ENCODE data around the gene ESYT2.
A peak's percentile ranks its signal among the peaks of the same experiment; 100 is the strongest.
"Not testable (repeated sequence)": the region's sequence is repeated elsewhere in the genome, so short reads cannot be mapped to it uniquely, and the experiment has no call there.

The ESYT2 gene

DNA sequence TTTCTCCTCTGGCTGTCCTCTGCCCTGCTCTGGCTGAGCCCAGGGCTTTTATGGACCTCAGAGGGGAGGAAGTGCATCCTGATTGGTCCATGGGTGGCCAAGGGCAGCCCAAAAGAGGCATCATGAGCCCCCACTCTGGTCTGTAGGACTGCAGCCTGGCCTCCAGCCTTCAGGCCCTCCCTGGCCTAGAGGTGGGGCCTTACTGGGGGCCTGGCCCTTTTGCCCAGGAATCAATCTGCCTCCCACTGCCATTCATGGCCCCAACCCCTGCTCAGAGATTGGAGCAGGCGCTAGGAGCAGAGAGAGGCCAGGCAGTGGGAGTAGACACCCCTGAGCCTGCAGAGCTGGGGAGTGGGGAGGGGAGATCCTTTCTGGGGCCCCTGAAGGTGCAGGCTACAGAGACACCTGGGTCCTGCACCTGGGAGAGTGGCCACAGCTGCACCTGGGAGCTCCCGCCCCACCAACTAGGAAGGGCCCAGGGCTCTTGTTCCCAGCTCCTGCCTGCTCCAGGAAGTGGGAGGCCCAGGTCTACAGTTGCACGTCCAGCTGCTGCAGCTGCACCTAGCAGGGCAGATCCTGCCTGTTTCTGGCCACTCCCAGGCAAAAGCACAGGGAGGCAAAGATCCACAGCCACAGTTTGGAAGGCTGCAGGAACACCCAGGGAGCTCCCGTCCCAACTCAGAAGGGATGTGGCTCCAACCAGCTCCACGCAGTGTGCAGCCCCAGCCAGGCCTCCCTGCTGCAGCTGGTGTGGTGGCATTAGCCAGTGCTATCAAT, 20.6 kb upstream of the ESYT2 start:
- H3K36me3 ChIP-seq (ENCODE audit: insufficient read depth, low read length), result no peaks in the 10 kb centered on the region
- no peak overlapping the region for H3K4me2 ChIP-seq (ENCODE audit: low read length)
- H3K4me1 ChIP-seq (ENCODE audit: control insufficient read depth, insufficient read depth, low read length), result no peaks in the 10 kb centered on the region
- no peak overlapping the region for H3K9ac ChIP-seq (ENCODE audit: low read depth, low read length)
- no peak overlapping the region for H3K4me3 ChIP-seq (ENCODE audit: low read length)
- H3K27me3 ChIP-seq (ENCODE audit: control insufficient read depth, insufficient read depth, low read length), result no peaks in the 10 kb centered on the region
- no peaks in the 10 kb centered on the region for H3K9me3 ChIP-seq (replicated peaks; ENCODE audit: low read length)

- no peaks in the 10 kb centered on the region for H3K36me3 ChIP-seq (ENCODE audit: insufficient read depth, low read length)
- no peak overlapping the region for H3K4me2 ChIP-seq (ENCODE audit: low read length)
- H3K9ac ChIP-seq (ENCODE audit: low read depth, low read length), result no peak overlapping the region
- H3K4me3 ChIP-seq (ENCODE audit: low read length), result no peak overlapping the region
- no peaks in the 10 kb centered on the region for H3K4me1 ChIP-seq (ENCODE audit: control insufficient read depth, insufficient read depth, low read length)
- H3K27me3 ChIP-seq (ENCODE audit: control insufficient read depth, insufficient read depth, low read length), result no peaks in the 10 kb centered on the region
- no peaks in the 10 kb centered on the region for H3K9me3 ChIP-seq (replicated peaks; ENCODE audit: low read length)
Observed at GRCh38 chr7:158849442-158849767, 20.1 kb upstream of the ESYT2 start.

GRCh38 chr7:158847451-158847866, 18.1 kb upstream of the ESYT2 start:
- Histone ChIP-seq H3K9ac (ENCODE audit: low read depth, low read length) (no peak overlapping the region), H3K36me3 (ENCODE audit: insufficient read depth, low read length) (no peaks in the 10 kb centered on the region), H3K9me3 (replicated peaks; ENCODE audit: low read length) (no peaks in the 10 kb centered on the region), H3K27me3 (ENCODE audit: control insufficient read depth, insufficient read depth, low read length) (peaks cover 8% of the 10 kb centered on the region), H3K4me2 (ENCODE audit: low read length) (peak overlapping the region; percentile 36), H3K4me3 (ENCODE audit: low read length) (no peak overlapping the region), H3K4me1 (ENCODE audit: control insufficient read depth, insufficient read depth, low read length) (no peaks in the 10 kb centered on the region)

DNA sequence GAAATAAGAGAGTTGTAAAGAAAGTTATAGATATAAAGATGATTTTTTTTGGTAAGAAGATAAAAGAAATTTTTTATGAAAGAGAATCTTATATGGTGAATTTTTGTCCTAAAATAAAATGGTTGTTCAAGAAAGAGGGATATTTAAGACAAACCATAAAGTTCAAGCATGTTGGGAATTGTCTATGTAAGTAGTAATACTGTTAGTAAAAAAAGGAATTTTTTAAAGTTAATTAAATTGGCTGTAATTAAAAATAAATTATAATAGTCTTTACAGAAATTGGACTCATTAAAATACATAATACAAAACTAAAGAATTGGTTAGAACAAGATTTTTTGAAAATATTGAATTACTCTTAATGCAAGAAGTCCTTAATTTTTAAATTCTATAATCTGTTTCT, 17.0 kb upstream of the ESYT2 start:
- H3K4me3 ChIP-seq (ENCODE audit: low read length), result no peak overlapping the region
- no peak overlapping the region for H3K9ac ChIP-seq (ENCODE audit: low read depth, low read length)
- H3K9me3 ChIP-seq (replicated peaks; ENCODE audit: low read length), result no peaks in the 10 kb centered on the region
- H3K4me1 ChIP-seq (ENCODE audit: control insufficient read depth, insufficient read depth, low read length), result no peaks in the 10 kb centered on the region
- peaks cover 8% of the 10 kb centered on the region for H3K27me3 ChIP-seq (ENCODE audit: control insufficient read depth, insufficient read depth, low read length)
- no peak overlapping the region for H3K4me2 ChIP-seq (ENCODE audit: low read length)
- H3K36me3 ChIP-seq (ENCODE audit: insufficient read depth, low read length), result no peaks in the 10 kb centered on the region

- Histone ChIP-seq H3K9me3 (replicated peaks; ENCODE audit: low read length) (no peaks in the 10 kb centered on the region), H3K27me3 (ENCODE audit: control insufficient read depth, insufficient read depth, low read length) (peaks cover 8% of the 10 kb centered on the region), H3K4me3 (ENCODE audit: low read length) (no peak overlapping the region), H3K9ac (ENCODE audit: low read depth, low read length) (no peak overlapping the region), H3K36me3 (ENCODE audit: insufficient read depth, low read length) (no peaks in the 10 kb centered on the region), H3K4me1 (ENCODE audit: control insufficient read depth, insufficient read depth, low read length) (no peaks in the 10 kb centered on the region), H3K4me2 (ENCODE audit: low read length) (no peak overlapping the region)
Observed at GRCh38 chr7:158843771-158844170, 14.5 kb upstream of the ESYT2 start.

DNA sequence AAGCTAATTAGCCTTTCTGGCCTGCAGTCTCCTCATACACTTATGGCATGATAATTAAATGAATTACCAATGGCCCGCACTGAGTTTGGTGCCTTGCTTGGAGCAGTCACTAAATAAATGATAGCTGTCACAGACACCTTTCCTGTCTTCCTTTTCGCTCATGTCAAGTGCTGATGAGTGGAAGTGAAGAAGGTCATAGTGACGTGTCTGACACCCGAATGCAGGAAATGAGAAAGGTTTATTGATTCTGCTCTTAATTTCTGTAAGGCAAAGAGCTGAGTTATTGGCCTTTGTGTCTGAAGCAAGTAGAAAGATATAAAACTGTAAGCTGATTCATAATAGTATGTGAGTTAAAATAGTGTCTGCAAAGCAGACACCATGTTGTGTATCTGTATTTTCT, 13.2 kb upstream of the ESYT2 start:
- no peak overlapping the region for H3K4me2 ChIP-seq (ENCODE audit: low read length)
- peaks cover 8% of the 10 kb centered on the region for H3K27me3 ChIP-seq (ENCODE audit: control insufficient read depth, insufficient read depth, low read length)
- no peak overlapping the region for H3K9ac ChIP-seq (ENCODE audit: low read depth, low read length)
- no peaks in the 10 kb centered on the region for H3K9me3 ChIP-seq (replicated peaks; ENCODE audit: low read length)
- no peaks in the 10 kb centered on the region for H3K4me1 ChIP-seq (ENCODE audit: control insufficient read depth, insufficient read depth, low read length)
- H3K36me3 ChIP-seq (ENCODE audit: insufficient read depth, low read length), result no peaks in the 10 kb centered on the region
- H3K4me3 ChIP-seq (ENCODE audit: low read length), result no peak overlapping the region

GRCh38 chr7:158840604-158841003, 11.3 kb upstream of the ESYT2 start:
- H3K9me3 ChIP-seq (replicated peaks; ENCODE audit: low read length), result no peaks in the 10 kb centered on the region
- H3K4me3 ChIP-seq (ENCODE audit: low read length), result no peak overlapping the region
- no peak overlapping the region for H3K9ac ChIP-seq (ENCODE audit: low read depth, low read length)
- no peaks in the 10 kb centered on the region for H3K36me3 ChIP-seq (ENCODE audit: insufficient read depth, low read length)
- no peaks in the 10 kb centered on the region for H3K4me1 ChIP-seq (ENCODE audit: control insufficient read depth, insufficient read depth, low read length)
- H3K27me3 ChIP-seq (ENCODE audit: control insufficient read depth, insufficient read depth, low read length), result peaks cover 8% of the 10 kb centered on the region
- no peak overlapping the region for H3K4me2 ChIP-seq (ENCODE audit: low read length)

GRCh38 chr7:158839177-158839576, 9.9 kb upstream of the ESYT2 start:
- not testable (repeated sequence) for H3K27me3 ChIP-seq (ENCODE audit: control insufficient read depth, insufficient read depth, low read length); H3K4me3 ChIP-seq (ENCODE audit: low read length); H3K4me1 ChIP-seq (ENCODE audit: control insufficient read depth, insufficient read depth, low read length); H3K4me2 ChIP-seq (ENCODE audit: low read length); H3K36me3 ChIP-seq (ENCODE audit: insufficient read depth, low read length); H3K9ac ChIP-seq (ENCODE audit: low read depth, low read length); H3K9me3 ChIP-seq (replicated peaks; ENCODE audit: low read length)

- peaks cover 3% of the 10 kb centered on the region for H3K27me3 ChIP-seq (ENCODE audit: control insufficient read depth, insufficient read depth, low read length)
- no peak overlapping the region for H3K4me3 ChIP-seq (ENCODE audit: low read length)
- H3K36me3 ChIP-seq (ENCODE audit: insufficient read depth, low read length), result no peaks in the 10 kb centered on the region
- no peaks in the 10 kb centered on the region for H3K4me1 ChIP-seq (ENCODE audit: control insufficient read depth, insufficient read depth, low read length)
- no peak overlapping the region for H3K9ac ChIP-seq (ENCODE audit: low read depth, low read length)
- no peak overlapping the region for H3K4me2 ChIP-seq (ENCODE audit: low read length)
- no peaks in the 10 kb centered on the region for H3K9me3 ChIP-seq (replicated peaks; ENCODE audit: low read length)
Observed at GRCh38 chr7:158837790-158838637, 8.7 kb upstream of the ESYT2 start.

DNA sequence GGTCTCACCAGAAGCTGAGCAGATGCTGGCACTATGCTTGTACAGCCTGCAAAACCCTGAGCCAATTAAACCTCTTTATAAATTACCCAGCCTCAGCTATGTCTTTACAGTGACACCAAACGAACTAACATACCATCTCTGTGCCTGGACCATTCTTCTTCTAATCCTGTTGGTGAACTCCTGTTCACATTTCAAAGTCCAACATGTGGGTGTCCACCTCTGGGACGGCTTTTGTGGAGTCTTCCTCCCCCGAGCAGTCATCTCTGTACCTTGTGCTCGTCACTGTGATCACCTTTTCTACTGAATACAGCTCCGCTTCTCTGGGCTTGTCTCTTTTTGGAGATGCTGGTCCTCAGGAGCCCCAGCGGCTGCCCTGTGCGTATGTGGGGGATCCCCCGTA, 7.4 kb upstream of the ESYT2 start:
- Histone ChIP-seq H3K4me3 (ENCODE audit: low read length) (no peak overlapping the region), H3K27me3 (ENCODE audit: control insufficient read depth, insufficient read depth, low read length) (no peaks in the 10 kb centered on the region)

GRCh38 chr7:158834878-158835784, 5.8 kb upstream of the ESYT2 start:
- Histone ChIP-seq H3K4me3 (ENCODE audit: low read length) (no peak overlapping the region), H3K27me3 (ENCODE audit: control insufficient read depth, insufficient read depth, low read length) (no peaks in the 10 kb centered on the region), H3K9ac (ENCODE audit: low read depth, low read length) (no peak overlapping the region), H3K9me3 (replicated peaks; ENCODE audit: low read length) (no peaks in the 10 kb centered on the region), H3K4me2 (ENCODE audit: low read length) (no peak overlapping the region), H3K4me1 (ENCODE audit: control insufficient read depth, insufficient read depth, low read length) (peaks cover 6% of the 10 kb centered on the region), H3K36me3 (ENCODE audit: insufficient read depth, low read length) (no peaks in the 10 kb centered on the region)

More for the DNA sequence above, 7.4 kb upstream of the ESYT2 start:
- Histone ChIP-seq H3K9me3 (replicated peaks; ENCODE audit: low read length) (no peaks in the 10 kb centered on the region), H3K9ac (ENCODE audit: low read depth, low read length) (no peak overlapping the region), H3K4me2 (ENCODE audit: low read length) (no peak overlapping the region), H3K36me3 (ENCODE audit: insufficient read depth, low read length) (no peaks in the 10 kb centered on the region), H3K4me1 (ENCODE audit: control insufficient read depth, insufficient read depth, low read length) (no peaks in the 10 kb centered on the region)
